ENCODE data around the gene MND1.

The MND1 gene

DNA sequence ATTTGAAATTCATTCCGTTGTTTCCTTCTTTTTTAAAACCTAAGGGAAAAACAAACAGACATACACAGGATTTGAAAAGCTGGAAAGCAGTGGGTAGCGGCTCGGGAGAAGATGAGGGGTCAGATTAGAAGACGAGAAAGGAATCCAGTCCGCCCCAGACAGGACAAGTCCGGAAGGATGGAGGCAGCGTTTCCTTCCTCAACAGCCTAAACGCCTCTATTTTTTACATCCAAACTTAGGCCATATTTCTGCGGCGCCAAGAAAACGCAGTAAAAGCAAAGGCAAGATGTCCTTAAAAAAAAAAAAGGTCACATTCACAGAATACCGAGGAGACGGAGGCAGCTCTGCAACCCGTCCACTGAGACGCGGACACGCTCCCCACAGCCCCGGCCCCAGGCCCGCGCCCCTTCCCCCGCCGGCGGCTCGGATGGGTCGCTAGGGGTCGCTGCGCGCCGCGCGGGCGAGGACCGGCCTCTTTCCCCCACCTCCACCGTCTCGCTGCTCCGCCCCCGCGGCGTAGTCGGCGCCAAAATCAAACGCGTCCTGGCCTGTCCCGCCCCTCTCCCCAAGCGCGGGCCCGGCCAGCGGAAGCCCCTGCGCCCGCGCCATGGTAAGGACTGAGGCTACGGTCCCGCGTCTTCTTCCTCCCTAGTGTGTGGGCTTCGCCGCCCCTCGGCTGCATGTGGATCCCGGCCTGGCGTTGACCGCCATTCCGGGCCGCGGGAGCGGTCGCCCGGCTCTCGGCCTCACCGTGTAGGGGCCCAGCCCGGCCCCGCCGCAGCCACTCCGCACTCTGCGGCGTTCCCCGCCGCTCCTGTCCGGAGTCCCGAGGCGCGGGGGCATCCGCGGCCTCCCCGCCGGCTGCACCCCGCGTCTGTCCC lies at the start of gene MND1:
Gene MND1, plus strand, starts transcription at position 558 of the 881 bp plus-strand sequence. Its CDS starts 50 bp downstream, at position 608.
- peak; percentile 74 for DNase-seq

GRCh38 chr4:153295131-153295755 lies 49.2 kb upstream of the MND1 start:
- no peak for DNase-seq

DNA sequence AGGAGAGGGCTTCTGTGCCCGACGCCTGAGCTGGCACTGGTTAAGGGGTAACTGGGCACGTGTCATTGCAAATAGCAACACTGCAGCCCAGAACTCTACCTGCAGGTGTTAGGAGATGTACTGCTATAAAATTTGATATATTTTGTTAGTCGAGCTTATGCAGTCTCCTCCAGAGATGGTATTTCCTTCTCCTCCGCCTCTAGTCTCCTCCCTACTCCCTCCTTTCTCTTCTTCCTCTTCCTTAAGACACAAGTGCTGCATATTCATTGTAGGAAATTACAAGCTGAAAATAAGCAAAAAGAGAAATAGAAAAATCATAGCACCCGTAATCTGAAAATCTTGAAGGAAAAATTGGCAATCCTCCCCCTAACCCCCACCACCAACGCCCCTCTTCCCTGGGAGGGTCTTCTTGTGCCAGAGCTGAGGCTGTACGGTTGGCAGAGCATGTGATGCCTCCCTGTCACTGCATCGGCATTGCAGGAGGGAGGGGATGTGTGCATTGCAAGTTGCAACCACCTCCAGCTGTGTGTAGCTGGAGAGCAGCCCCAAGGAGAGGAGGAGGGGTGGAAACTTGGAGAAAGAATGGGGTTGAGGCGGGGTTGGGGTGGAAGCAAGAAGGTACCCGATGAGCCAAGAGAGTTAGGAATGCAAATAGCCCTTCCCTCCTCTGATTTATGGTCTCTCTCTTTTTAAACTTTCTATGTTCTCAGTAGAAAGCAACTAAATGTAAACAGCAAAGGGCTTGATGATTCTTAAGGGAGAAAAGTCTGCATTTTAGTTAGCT lies 48.3 kb upstream of the MND1 start:
- no peak for DNase-seq

DNA sequence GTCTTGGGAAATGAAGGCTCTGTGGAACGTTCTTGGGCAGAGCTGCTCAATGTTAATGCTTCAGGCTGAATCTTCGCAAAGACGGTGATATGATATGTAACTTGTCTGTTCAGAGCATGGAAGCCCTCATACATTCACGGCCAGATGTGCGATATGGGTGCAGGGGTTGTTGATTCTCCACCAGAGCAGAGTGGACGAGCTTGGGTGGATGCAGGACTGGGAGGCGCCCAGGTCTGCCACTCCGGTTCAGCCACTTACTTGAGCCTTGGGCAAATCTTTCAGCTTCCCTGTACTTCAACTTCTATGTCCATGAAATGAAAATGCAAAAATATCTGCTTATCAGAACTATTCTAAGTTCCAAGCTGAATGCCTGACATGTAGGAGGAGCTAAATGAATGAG lies 47.4 kb upstream of the MND1 start:
- DNase-seq = no peak

- DNase-seq = no peak
Measured at GRCh38 chr4:153310793-153311192, 33.7 kb upstream of the MND1 start.

DNA sequence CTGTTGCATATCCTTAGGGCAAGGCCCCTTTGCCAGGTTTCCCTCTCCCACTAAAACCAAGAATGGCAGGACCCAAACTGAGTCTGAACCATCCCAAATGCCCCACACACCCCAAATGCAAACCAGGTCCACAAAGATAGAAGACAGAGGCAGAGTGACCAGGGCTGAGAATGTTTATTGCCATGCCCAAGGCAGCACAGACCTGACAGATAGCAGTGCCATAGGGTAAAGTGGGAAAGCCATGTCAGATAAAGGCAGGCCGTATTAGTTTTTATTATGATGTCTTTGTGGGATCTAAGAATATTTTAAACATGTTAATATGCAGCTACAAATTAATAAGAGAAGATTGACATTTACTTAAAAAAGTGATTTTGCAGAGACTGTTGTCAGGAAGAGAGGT lies 29.6 kb upstream of the MND1 start:
- DNase-seq = no peak

DNA sequence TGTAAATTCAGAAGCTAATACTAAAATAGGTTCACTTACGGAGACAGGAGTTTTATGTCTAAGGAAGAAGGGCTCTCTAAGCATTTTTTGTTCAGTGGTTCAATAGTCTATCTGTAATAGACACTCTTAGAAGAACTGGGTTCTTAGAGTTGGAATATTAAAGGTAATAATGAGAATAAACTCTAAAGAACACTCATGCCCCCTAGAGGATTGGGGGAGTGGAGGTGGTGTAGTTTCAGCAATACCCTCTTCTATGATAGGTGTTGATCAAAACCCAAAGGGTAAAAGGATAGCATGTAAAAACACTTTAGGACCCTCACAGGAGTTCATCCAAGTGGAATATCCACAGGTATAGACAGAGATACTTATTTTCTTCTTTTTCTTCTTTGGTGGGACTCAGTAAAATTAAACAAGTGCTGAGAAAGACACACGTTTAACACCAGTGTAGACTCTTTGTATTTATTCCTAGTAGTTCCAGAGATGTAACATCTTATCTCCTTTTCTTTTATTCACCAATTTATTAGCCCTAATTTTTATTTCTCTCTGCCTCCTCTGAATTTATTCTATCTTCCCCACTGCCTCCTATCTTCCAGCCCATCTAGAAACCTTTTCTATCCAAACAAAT lies 25.7 kb upstream of the MND1 start:
- DNase-seq = peak; percentile 44

GRCh38 chr4:153322791-153323190 lies 21.7 kb upstream of the MND1 start:
- DNase-seq = no peak

DNA sequence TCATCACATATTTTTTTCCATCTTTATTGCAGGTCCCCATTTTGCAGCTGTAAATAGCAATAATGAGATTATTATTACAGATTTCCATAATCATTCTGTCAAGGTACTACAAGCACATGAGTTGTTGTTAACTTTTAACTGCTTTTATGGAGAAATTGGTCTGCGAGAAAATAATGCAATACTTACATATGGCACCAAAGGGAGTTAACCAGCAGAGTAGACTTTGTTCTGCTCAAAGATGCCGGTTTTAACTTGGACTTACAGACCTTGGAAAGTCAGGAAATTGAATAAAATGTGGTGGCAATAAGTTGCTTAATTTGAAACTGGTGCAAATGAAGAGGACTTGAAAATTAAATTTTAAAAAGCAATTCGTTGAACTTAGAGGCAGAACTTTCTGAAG lies 20.4 kb upstream of the MND1 start:
- DNase-seq = no peak

- DNase-seq = no peak
Measured at GRCh38 chr4:153325558-153325957, 18.9 kb upstream of the MND1 start.

DNA sequence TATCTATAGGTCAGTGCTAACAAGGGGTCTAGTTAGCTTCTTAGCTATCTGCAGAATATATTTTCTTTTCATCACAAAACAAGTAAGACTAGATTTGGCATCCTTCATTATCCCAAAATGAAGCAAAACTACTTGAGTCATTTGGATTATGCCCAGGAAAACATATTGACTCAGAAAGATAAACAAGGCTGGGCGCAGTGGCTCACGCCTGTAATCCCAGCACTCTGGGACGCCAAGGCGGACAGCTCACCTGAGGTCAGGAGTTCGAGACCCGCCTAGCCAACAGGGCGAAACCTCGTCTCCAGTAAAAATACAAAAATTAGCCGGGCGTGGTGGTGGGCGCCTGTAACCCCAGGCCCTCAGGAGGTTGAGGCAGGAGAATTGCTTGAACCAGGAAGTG lies 18.0 kb upstream of the MND1 start:
- no peak for DNase-seq

DNA sequence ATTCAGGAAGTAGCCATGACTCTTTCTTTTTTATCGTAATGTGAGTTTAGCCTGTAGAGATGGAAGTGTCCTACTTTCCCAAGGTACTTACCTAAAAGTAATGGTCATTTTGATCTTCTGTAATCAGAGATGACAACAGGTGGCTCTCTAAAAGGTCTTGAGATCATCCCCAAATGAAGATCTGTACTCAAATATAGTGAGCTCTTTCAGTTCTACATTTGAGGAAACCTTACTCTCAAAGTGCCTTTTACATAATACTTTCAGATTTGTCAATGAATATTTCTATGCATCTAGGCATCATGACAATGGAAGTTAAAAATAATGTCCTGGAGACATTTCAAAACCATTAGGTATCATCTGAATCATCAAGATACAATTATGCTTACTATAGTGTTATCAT lies 17.2 kb upstream of the MND1 start:
- no peak for DNase-seq

- no peak for DNase-seq
Measured at GRCh38 chr4:153332936-153333335, 11.6 kb upstream of the MND1 start.

- no peak for DNase-seq
Measured at GRCh38 chr4:153333874-153334273, 10.6 kb upstream of the MND1 start.

DNA sequence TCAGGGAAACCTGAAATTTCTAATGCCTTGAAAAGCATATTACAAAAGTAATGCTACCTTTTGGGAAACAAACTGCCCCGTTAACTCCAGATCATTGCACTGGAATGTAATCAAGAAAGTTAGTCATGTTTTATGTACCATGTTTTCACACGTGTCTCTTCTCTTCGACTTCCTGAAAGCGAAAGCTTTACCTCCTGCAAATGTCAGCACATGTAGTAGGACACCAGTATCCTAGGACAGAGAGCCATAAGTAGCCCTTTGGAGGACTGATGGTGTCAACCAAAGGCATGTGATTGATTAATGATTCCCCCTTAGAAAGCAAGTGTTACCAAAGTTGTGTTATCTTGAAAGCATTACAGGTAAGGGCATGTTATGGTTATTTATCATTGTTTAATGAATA lies 8.8 kb upstream of the MND1 start:
- no peak for DNase-seq

- DNase-seq = no peak
Measured at GRCh38 chr4:153337686-153338085, 6.8 kb upstream of the MND1 start.

DNA sequence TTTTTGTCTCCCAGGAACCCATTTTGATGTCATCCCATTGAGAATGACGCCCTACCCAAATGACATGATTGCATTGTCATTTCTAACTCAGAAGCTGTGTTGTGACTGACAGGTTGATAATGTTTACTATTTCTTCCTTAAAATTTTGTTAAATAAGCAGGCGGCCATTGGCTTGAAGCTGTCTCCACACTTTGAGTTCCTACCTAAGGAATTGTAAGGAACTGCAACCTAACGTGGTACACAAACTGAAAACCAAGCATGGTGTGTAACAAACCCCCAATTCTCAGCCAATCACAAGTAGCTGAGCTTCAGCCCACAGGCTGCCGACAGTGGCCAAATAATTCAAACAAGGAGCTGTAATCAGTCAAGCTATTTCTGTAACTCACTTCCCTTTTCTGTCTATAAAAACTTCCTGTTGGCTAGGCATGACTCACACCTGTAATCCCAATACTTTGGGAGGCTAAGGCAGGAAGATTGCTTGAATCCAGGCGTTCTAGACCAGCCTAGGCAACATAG lies 2.9 kb upstream of the MND1 start:
- DNase-seq = no peak

- no peak for DNase-seq
Measured at GRCh38 chr4:153342751-153343552, 1.5 kb upstream of the MND1 start.

DNA sequence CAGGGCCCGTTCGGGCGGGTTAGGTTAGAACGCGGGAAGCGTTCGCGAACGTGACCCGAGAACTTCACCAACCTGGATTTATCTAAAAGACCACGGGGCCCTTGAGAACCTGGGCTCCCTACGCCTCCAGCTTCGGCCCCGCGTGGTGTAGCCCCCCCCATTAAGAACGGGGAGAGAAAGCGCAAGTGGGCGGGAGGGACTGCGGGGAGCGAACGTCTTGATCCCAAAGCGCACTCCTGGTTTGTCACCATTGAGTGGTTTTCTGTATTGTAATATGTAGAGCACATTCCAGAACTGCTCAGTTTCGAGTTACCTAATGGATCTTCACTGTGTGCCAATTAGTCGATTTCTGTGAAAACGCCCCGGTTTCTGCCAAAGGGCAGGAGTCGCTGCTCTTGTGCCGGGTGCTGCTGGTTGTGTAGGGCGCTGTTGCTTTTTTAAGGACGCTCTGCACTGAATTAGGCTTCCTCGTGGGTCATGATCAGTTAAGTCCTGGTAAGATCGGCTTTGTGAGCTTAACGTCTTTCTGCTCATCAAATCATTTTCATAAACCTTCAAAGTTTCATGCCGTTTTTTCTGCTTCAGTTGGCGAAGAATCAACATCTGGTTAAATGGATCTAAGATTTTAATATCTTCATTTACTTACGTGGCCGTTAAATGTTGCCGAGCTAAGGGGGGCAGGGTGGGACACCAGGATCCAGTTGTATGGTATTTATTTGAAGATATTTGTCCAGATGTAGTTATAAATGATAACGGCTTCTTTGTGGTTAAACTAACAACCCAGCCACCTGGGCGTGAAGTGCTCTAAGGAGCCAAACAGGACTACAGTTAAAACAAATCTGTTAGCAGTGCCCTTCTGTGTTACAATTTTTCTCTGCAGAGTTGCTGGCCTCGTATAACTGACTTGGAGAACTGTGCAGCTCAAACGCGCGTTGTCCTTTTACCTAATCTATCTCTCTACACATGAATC lies 809 bp downstream of the MND1 start:
- peak; percentile 51 for DNase-seq

- no peak for DNase-seq
Measured at GRCh38 chr4:153346031-153346430, 1.5 kb downstream of the MND1 start.

- no peak for DNase-seq
Measured at GRCh38 chr4:153346563-153346962, 2.1 kb downstream of the MND1 start.
